DMS53 treated with DMSO at 0.1 percent for 48 hours (cell line): ENCODE measurements around the gene MAP1A.
A peak's percentile ranks its signal among the peaks of the same experiment; 100 is the strongest.

Experiments
- DNase-seq: peaks from one replicate; lab custom pipeline; 2025; ENCODE audit not compliant: unreplicated experiment; lab: John Stamatoyannopoulos, UW

Gene MAP1A

DNA sequence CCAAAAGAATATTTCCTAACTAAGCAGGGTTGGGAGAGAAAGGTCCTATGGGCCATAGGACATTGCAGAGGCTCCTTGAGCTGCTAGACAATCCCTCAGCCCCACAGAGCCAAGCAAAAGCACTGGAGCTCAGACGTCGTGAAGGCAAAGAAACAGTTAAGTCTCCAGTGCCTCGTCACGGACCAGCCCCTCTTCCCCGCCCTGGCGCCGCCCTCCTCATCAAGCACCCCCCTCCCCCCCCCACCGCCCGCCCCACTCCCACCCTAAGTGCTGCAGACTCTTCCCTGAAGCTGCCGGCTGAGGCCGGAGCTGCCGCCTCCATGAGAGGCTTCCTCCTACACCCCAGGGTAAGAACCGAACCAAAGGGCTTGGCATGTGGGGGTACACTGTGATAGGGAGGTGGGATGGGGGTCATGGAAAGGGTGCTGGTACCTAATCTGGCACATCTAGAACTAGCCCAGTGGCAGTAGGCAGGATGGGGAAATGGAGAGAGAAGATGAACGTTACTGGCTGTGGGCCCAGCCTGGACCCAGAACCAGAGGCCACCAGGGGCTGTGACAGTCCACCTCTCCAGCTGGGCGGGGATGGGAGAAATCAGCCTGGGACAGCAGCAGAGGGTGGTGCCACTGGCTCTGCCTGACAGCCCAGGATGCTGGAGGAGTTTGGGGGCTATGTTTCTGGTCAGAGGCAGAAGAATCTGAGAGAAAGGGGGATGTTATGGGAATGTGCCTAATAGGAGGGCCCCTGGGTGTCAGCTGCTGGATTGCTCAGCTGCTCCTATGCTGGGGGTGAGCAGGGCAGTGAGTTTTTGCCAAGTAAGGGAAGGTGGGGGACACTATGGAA is at the start of gene MAP1A:
Gene MAP1A (plus strand): TSS at position 255 of the 843 bp plus-strand sequence. CDS start 3,866 bp downstream, outside the sequence.
- no peak for DNase-seq

DNA sequence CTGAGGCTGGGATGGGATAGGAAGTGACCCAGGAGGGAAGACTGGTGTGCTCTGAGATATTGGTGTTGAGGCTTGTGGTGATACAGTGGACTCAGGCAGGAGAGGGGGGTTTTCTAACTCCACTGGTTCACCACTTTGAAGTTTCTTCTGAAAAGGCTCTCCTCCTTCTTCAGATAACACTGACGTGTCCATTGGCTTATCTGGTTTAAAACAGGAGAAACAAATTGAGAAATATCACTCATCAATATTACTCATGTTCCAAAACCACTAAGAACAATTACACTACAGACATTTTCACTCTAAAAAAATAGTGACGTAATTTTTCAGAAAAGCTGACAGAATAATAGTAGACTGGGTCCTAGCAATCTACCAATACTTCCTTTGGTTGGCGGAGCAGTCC is 47.5 kb upstream of the MAP1A start:
- DNase-seq = no peak

DNA sequence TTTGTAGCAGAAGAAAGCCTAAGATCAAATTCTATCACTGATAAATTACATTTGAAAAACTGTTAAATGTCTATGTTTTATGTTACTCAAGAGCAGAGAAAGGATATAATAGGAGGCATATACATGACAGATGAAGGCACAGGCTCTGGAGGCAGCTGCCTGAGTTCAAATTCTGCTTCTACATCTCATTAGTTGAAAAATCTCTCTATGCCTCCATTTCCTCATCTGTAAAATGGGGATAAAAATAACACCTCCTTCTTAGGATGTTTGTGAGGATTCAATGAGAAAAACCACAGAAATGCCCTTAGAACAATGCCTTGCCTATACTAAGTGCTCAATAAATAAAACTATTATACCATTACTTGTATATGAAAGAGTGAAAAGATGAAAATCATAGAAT is 45.4 kb upstream of the MAP1A start:
- DNase-seq = no peak

DNA sequence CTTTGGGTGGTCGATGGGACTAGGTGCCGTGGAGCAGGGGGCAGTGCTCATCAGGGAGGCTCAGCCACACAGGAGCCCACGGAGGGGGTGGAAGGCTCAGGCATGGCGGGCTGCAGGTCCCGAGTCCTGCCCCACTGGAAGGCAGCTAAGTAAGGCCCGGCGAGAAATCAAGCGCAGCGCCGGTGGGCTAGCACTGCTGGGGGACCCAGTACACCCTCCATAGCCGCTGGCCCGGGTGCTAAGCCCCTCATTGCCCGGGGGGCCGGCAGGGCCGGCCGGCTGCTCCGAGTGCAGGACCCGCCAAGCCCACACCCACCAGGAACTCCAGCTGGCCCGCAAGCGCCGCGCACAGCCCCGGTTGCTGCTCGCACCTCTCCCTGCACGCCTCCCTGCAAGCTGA is 43.5 kb upstream of the MAP1A start:
- no peak for DNase-seq

DNA sequence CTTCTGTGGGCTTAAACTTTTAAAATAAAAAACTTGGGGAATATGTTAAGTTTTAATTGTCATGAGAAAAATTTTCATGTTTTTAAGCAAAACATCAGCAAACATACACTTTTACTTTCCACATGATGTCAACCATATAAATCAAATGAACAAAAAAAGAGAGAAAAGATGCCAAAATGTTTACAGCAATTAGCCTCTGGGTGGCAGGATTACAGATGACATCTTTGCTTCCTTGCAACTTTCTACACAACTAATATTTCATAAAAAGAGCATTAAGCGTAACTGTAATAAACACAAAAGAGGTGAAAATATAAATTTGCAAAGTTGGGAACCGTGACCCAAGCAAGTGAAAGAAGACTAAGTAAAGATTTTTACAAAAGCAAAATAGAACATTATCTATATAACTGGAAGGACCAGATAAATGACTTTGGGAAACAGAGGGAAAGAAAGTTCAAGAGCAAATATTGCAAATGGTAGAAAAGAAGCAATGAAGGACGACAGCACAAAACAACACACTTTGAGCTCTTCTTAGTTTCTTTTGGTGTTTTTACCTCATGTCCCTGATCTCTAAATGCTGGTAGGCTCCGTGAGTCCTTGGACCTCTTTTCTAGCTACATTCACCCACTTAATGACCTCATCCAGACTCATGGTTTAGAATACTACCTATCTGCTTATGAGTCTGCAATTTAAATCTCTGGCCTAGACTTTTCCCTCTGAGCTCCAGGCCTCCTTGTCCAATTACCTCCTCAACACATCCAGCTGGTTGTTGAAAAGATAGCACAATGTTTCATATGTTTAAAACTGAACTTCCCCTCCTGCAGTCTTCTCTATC is 33.9 kb upstream of the MAP1A start:
- DNase-seq = no peak

DNA sequence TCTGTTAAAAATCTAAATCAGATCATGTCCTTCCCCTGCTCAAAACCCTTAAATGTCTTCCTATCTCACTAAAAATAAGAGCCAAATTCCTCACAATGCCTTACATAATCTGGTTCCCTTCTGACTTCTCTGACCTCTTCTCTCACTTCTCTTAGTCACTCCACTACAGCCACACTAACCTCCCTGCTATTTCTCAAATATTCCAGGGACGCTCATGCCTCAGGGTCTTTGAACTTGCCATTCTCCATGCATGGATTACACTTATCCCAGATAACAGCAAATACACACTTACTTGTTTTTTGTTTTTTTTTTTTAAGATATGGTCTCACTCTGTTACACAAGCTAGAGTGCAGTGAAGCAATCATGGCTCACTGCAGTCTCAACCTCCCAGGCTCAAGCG is 33.0 kb upstream of the MAP1A start:
- DNase-seq = no peak

DNA sequence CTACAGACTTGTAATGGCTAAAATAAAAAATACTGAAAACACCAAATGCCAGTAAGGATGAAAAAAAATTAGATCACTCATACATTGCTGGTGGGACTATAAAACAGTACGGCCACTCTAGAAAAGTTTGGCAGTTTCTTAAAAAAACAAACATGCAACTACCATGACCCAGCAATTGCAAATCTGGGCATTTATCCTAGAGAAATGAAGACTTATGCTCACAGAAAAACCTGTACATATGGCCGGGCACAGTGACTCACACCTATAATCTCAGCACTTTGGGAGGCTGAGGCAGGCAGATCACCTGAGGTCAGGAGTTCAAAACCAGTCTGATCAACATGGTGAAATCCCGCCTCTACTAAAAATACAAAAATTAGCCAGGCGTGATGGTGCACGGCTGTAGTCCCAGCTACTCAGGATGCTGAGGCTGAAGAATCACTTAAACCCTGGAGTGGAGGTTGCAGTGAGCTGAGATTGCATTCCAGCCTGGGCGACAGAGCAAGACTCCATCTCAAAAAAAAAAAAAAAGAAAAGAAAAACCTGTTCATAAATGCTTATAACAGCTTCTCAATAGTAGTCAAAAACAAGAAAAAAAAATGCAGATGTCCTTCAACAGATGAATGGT is 30.0 kb upstream of the MAP1A start:
- no peak for DNase-seq

DNA sequence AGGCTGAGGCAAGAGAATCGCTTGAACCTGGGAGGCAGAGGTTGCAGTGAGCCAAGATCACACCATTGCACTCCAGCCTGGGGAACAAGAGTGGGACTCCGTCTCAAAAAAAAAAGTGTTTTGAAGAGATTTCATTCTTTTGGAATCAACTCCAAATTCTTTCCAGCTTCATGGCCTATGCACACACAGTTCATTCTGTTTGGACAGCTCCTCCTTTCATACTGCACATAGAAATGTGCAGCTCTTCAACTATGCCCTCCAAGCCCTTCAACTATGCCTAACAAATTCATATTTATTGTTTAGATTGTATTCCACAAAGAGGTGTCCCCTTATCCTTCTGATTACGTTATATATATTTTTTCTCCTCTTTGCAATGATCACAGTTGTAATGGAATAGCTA is 28.6 kb upstream of the MAP1A start:
- no peak for DNase-seq

DNA sequence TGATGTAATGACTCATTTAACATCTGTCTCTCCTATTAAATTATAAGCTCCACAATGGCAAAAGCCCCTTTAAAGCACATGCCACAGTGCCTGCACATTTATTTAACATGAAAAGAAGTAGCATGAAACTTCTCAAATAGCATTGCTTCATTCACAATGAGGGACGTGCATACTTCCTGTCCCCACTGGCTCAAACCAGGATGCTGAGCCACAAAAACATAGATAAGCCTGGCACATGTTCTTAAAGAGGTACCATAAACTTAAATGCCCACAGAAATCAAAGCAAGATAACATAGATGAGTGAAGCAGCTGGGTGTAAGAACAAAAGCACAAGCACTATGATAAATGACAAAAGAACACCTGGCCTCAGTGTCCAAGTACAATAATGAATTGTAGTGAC is 28.2 kb upstream of the MAP1A start:
- DNase-seq = no peak

DNA sequence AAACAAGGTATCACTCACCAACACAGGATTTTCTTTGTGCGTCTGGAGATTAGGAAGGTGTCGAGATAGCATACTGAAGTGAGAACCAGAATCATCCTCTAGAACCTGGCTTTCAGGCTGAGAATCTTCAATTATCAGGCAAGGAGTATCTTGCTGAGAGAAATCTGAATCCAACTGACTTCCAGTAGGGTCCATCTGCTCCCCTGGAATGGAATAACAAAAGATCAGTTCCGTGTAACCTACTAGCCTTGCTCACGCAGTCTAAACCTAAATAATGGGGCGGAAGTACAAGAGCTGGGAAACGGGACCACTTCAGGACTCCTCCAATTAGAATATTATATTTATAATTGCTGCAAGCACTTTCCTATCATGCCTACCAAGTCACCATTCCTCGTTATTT is 25.1 kb upstream of the MAP1A start:
- no peak for DNase-seq

DNA sequence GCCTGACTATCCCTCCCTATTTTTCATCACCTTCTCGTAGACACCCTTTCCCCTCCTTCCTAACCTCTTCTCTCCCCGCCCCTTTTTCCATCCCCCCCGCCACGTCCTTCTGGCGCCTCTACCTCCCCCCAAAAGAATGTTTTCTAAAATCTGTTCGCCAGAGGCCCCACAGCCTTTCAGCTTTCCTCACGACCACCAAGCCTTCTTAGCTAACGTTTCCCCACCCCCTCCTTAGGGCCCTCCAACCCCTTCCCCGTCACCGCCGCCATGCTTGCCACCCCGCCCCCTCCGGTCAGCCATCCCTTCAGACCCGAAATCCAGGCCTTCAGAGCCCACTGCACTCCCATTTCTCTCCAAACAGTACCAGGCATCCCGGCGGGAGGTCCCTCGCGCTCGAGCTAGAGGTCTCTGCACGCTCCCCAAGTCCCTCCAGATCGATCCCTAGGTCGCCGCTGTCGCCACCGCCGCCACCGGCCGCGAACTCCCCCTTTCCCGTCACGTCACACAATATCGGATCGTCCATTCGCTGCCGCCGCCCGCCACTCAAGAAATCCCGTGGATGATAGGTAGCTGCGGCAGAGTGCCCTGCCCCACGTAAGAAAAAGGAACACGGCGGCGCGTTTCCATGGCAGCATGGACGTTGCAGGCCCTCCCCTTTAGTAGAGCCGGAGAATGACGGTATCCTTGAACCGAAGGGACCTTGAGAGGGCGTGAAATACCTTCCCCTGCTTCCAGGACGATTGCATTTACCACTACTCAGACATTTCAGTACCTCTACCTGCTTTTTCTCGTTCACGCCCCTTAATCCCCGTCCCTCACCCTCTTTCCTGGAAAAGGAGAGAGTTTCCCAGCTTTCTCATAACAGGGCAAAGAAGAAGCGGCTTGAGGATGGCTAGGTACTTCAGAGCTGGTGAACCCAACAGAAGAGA is 24.5 kb upstream of the MAP1A start, which contains the start of gene TP53BP1:
Gene TP53BP1 (minus strand): TSS at position 484 of the 929 bp plus-strand sequence. CDS start 113 bp downstream, at position 371.
- peak; percentile 88 for DNase-seq

DNA sequence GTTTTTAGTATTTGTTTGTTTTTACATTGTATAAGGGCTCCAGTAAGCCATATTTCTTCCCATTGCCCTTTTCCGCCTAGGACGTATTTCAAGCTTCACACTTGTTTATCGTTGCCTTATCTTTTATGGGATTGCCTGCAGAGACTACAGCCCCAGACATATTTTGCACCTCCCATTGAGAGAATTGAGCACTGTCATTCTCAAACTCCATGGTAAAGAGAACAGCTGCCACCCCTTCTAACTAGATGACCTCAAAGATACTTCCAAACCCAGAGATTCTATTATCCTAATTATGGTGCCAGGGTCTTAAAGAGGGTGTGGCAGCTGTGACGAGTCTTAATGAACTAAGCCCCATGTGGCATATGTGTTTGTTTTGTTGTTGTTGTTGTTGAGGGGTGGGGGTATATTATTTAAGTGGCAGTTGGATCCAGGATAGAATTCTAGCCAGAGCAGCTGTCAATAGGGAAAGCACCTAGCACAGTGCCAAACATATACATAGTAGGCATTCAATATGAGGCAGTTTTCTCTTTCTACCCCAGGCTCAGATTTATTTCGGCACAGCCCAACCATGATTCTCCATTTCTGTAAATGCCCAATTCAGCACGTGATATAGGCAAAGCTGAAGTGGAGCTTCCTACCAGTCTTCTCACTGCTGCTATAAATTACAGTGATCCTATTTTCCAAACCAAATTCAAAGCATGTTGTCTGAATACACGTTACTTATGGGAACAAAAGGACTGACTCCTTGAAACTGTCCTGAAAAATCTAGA is 23.5 kb upstream of the MAP1A start:
- no peak for DNase-seq

DNA sequence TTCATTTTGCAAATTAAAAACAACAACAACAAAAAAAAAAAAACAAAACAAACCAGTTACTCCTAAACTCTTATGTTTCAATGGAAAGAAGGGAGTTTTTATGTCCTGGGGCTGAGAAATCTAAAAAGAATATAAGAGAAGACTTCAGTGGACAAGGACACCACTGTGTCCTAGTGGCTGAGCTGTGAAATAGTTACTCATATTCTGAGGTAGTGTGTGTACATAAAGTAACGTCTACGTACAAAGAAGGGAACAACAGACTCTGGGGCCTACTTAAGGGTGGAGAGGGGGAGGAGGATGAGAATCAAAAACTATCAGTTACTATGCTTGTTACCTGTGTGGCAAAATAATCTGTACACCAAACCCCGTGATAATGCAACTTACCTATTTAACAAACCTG is 18.4 kb upstream of the MAP1A start:
- no peak for DNase-seq

DNA sequence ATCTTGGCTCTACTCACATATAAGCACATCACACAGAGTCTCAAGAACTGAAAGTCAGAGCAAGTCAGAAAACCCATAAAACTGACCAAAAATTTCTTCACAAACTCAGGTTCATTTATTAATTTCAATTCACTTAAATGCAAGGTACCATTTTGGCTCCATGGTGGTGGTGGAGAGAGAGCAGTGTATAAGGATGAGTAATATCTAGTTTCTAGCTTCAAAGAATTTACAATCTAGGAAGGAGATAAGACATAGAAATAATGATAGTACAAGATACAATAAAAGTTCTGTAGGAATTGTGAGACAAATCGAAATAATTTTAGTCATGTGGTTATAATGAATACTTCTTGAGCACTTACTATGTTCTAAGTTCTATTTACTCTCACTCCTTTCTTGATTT is 17.8 kb upstream of the MAP1A start:
- DNase-seq = no peak

DNA sequence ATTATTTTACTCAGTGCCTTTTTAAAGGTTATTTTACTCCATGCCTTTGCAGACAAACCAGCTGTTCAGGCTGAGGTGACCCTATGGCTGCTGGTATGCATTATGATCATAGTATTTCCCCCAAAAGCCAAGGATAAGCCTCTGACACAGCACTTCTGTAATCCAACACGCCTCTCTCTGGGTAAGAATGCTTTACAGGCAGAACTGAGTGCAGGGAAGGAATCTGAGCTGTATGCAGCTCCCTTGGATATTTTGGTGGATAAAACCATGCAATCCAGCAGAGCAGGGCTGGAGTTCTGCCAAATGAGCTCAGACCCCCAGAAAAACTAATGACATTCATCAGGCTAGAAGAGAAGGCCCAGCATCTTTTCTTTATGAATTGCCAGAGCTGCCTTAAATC is 11.7 kb upstream of the MAP1A start:
- no peak for DNase-seq

DNA sequence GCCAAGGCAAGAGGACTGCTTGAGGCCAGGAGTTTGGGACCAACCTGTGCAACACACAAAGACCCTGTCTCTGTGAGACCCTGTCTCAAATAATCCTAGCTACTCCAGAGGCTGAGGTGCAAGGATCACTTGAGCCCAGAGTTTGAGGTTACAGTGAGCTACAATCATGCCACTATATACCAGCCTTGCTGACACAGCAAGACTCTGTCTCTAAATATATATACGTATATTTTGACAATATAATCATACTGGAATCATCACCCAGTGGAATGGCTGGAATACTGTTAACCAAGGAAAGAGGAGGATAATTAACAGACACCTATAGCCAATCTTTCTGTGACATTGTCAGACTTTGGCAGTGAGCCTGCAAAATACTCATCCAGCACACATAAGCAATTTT is 9.0 kb upstream of the MAP1A start:
- DNase-seq = no peak

DNA sequence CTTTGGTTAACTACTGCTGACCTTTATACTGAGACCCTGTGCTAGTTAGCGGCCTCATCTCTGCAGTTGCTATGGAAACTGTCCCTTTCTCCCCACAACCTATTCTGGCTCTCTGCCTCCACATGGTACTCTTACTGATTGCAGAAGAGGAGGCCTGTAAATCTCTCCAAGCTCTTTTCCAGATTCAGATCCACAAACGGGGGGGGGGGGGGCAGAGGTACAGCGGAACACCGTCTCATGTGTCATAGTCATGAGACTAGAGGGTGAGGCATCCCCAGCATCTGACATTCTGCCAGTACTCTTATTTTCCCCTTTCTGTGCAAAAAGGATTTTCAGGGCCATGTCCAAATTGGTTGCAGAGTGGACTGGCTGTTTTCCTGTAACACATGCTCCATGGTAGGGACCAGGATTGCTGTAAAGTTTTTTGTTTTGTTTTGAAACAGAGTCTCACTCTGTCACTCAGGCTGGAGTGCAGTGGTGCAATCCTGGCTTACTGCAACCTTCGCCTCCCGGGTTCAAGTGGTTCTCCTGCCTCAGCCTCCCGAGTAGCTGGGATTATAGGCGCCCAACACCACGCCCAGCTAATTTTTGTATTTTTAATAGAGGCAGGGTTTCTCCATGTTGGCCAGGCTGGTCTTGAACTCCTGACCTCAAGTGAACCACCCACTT is 8.3 kb upstream of the MAP1A start:
- no peak for DNase-seq

DNA sequence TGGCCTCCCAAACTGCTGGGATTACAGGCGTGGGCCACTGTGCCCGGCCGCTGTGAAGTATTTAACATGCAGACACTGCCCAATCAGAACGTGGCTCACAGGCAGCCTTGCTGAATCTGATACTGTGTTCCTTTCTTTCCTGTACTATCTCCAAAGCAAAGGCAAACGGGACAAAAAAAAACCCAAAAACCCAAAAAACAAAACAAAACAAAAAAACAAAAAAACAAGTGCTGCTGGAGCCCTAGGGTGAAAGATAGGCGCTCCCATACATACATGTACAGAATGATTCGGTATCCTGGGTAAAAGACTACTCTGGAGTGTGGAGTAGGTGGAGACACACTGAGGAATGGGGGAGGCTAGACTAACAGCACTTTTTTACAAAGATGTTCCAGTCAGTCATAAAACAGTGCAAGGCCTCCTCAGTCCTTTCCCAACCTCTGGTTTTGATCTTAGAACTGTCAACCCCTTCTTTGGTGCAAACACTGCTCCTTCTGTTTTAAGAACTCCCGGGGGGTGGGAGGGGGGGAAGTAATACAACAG is 7.7 kb upstream of the MAP1A start:
- DNase-seq = no peak
